AG10803 (cell line): ENCODE measurements around the gene PRR14L.
"Not testable (repeated sequence)": the region's sequence is repeated elsewhere in the genome, so short reads cannot be mapped to it uniquely, and the experiment has no call there.

Experiments used
- DNase-seq: peaks from one replicate; pipeline ENCODE4 v3.0.0; 2010; ENCODE audit warnings: low read depth
- H3K4me3 ChIP-seq: 2 replicates; pipeline ENCODE4 v1.5.1; 2011; ENCODE audit warnings: mild to moderate bottlenecking, low read length, control low read depth
- CTCF ChIP-seq: conservative IDR thresholded peaks from 2 replicates; pipeline ENCODE4 v1.5.1; 2011; ENCODE audit warnings: mild to moderate bottlenecking, low read length, control low read depth, inconsistent platforms

The PRR14L gene

GRCh38 chr22:31750365-31751284, 693 bp upstream of the PRR14L start:
- peak overlapping the region; percentile 30 for H3K4me3 ChIP-seq
- DNase-seq, result no peak
- no peak for TF ChIP-seq CTCF

GRCh38 chr22:31748490-31748889, 1.4 kb downstream of the PRR14L start:
- peak overlapping the region; percentile 95 for H3K4me3 ChIP-seq
- TF ChIP-seq CTCF, result no peak
- no peak for DNase-seq

GRCh38 chr22:31747441-31747840, 2.5 kb downstream of the PRR14L start:
- TF ChIP-seq CTCF, result no peak
- DNase-seq, result no peak
- no peak overlapping the region for H3K4me3 ChIP-seq

GRCh38 chr22:31743871-31744270, 6.1 kb downstream of the PRR14L start:
- no peak for DNase-seq
- no peak overlapping the region for H3K4me3 ChIP-seq
- no peak for TF ChIP-seq CTCF

GRCh38 chr22:31742682-31743081, 7.2 kb downstream of the PRR14L start:
- no peak for DNase-seq
- TF ChIP-seq CTCF, result no peak
- H3K4me3 ChIP-seq, result no peak overlapping the region

GRCh38 chr22:31742115-31742514, 7.8 kb downstream of the PRR14L start:
- no peak for TF ChIP-seq CTCF
- no peak overlapping the region for H3K4me3 ChIP-seq
- DNase-seq, result no peak

GRCh38 chr22:31740314-31740713, 9.6 kb downstream of the PRR14L start:
- not testable (repeated sequence) for H3K4me3 ChIP-seq, DNase-seq
